Ishikawa (cell line): Measurements from ENCODE around the gene OR52E8.

Experiments used
- EP300 ChIP-seq: IDR thresholded peaks from 2 replicates; pipeline ENCODE4 v1.6.1; 2012; ENCODE audit warnings: borderline replicate concordance
- MAX ChIP-seq: IDR thresholded peaks from 2 replicates; pipeline ENCODE4 v1.6.1; 2012
- NFIC ChIP-seq: IDR thresholded peaks from 2 replicates; pipeline ENCODE4 v1.6.1; 2012
- RAD21 ChIP-seq: IDR thresholded peaks from 2 replicates; pipeline ENCODE4 v1.6.1; 2012; ENCODE audit warnings: low read depth
- REST ChIP-seq: IDR thresholded peaks from 2 replicates; pipeline ENCODE4 v1.6.1; 2012; ENCODE audit warnings: low read depth, mild to moderate bottlenecking
- TAF1 ChIP-seq: IDR thresholded peaks from 2 replicates; pipeline ENCODE4 v1.6.1; 2012; ENCODE audit warnings: low read depth, mild to moderate bottlenecking
- TCF12 ChIP-seq: IDR thresholded peaks from 2 replicates; pipeline ENCODE4 v1.6.1; 2012; ENCODE audit warnings: low read depth
- YY1 ChIP-seq: IDR thresholded peaks from 2 replicates; pipeline ENCODE4 v1.6.1; 2012; ENCODE audit warnings: low read depth
- ZBTB7A ChIP-seq: IDR thresholded peaks from 2 replicates; pipeline ENCODE4 v1.6.1; 2012; ENCODE audit warnings: low read depth

- TF ChIP-seq EP300 (no peak), MAX (no peak), RAD21 (peak; percentile 45), TCF12 (no peak), YY1 (no peak), NFIC (no peak), ZBTB7A (no peak), REST (no peak), TAF1 (no peak)
These were observed 33.8 kb upstream of the OR52E8 start for GRCh38 chr11:5891216-5891800.
